HG02571 (cell line): ENCODE data around the gene INMT.

Experiments
- ATAC-seq: cut with Tn5 transposase; IDR thresholded peaks from one replicate; pipeline ENCODE4 v1.9.1; 2021; ENCODE audit warnings: mild to moderate bottlenecking, moderate library complexity; ENCODE audit not compliant: unreplicated experiment

INMT gene

GRCh38 chr7:30750683-30751650 is 968 bp upstream of the INMT start:
- ATAC-seq = no peak

- ATAC-seq = no peak
These were observed 549 bp downstream of the INMT start for GRCh38 chr7:30752484-30752883.

GRCh38 chr7:30752979-30753378 is 1.0 kb downstream of the INMT start:
- ATAC-seq = no peak

GRCh38 chr7:30754315-30754877 is 2.5 kb downstream of the INMT start:
- no peak for ATAC-seq

GRCh38 chr7:30755384-30756154 is 3.6 kb downstream of the INMT start:
- no peak for ATAC-seq

GRCh38 chr7:30757342-30757692 is 5.4 kb downstream of the INMT start:
- ATAC-seq = no peak

GRCh38 chr7:30760514-30761213 is 8.7 kb downstream of the INMT start:
- no peak for ATAC-seq

GRCh38 chr7:30761214-30762156 is 9.6 kb downstream of the INMT start:
- ATAC-seq = no peak

GRCh38 chr7:30764030-30764975 is 12.4 kb downstream of the INMT start:
- ATAC-seq = peak; percentile 86

- ATAC-seq = no peak
These were observed 13.5 kb downstream of the INMT start for GRCh38 chr7:30765408-30765807.

GRCh38 chr7:30770845-30771173 is 18.9 kb downstream of the INMT start:
- ATAC-seq = no peak

GRCh38 chr7:30771174-30771879 is 19.4 kb downstream of the INMT start, which contains the start of gene MINDY4:
MINDY4 (plus strand) TSS chr7:30771417; CDS start chr7:30771494, 77 bp downstream.
- ATAC-seq = peak; percentile 90

GRCh38 chr7:30771880-30772425 is 20.0 kb downstream of the INMT start:
- no peak for ATAC-seq

- ATAC-seq = no peak
These were observed 21.0 kb downstream of the INMT start for GRCh38 chr7:30772984-30773383.

- ATAC-seq = no peak
These were observed 24.1 kb downstream of the INMT start for GRCh38 chr7:30775992-30776391.

- ATAC-seq = no peak
These were observed 25.0 kb downstream of the INMT start for GRCh38 chr7:30776971-30777370.

GRCh38 chr7:30778255-30779025 is 26.5 kb downstream of the INMT start:
- ATAC-seq = no peak
